NCI-H2171 (cell line): Measurements from ENCODE around the gene KIF1B.

Source experiments
- DNase-seq: peaks from one replicate; lab custom pipeline; 2025; lab: John Stamatoyannopoulos, UW

Gene KIF1B

DNA sequence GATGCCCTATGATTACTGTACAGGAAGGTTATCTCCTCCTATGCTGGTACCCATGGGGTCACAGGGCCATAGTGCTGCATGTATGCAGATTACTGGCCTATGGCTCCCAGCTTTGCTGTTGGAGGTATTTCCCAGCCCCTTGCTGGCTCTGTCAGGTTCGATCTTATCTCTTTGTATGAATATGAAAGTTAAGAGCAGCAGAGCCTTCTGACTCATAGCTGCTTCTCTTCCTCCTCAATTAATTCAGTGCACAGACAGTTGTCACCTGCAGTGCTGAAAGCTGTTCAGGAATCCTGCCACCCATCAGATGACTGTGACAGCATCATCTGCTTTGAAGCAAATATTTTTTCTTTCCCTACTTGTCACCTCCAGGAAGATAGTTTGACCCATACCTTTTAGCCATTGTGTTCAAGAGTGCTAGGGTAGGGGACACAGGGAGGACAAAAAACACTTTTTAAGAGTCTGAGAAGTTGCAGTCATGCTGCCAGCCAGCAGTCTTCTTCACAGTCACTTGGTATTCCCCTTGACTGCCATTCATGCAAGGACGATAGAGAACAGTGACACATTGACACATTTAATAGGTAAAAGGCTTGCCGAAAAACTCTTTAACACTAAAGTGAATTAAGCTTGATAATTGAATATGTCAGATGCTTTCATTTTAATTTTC is 73.1 kb downstream of the KIF1B start:
- no peak for DNase-seq

DNA sequence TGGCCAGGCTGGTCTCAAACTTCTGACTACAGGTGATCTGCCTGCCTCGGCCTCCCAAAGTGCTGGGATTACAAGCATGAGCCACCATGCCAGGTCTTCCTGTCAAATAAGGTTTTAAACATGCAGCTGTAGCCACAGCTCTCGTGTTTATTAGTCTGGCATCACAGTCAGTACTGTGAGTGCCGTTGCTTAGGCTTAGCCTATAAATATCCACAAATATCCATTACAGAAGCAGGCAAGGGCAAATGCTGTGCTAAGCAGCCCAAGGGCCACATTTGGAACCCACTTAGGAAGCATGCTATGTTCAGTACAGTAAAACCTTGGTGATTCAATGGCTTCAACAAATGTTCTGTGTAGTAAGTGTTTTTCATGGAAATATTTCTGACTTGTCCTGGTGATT is 75.9 kb downstream of the KIF1B start:
- DNase-seq, result no peak

DNA sequence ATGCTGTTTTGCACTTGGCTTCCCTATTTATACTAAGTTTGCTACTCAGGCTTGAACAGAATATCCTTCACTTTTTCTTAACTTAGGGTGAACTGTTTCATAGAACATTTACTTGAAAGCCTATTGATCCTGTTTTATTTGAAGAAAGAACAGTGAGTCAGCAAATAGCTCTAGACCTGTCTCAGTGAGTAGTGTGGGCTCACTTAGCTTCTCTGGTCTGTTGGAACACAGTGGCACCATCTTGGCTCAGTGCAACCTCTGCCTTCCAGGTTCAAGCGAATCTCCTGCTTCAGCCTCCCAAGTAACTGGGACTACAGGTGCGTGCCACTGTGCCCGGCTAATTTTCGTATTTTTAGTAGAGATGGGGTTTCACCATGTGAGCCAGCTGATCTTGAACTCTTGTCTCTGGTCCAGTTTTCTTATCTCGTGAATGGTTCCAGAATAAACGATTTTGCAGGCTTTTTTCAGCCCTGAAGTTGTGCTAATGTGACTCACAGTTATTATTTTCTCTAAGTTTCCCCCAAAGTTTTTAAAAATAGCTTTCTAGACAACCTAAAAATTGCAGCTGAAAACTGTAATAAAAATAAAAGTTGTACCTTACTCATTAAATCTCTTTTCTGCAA is 76.8 kb downstream of the KIF1B start:
- no peak for DNase-seq

DNA sequence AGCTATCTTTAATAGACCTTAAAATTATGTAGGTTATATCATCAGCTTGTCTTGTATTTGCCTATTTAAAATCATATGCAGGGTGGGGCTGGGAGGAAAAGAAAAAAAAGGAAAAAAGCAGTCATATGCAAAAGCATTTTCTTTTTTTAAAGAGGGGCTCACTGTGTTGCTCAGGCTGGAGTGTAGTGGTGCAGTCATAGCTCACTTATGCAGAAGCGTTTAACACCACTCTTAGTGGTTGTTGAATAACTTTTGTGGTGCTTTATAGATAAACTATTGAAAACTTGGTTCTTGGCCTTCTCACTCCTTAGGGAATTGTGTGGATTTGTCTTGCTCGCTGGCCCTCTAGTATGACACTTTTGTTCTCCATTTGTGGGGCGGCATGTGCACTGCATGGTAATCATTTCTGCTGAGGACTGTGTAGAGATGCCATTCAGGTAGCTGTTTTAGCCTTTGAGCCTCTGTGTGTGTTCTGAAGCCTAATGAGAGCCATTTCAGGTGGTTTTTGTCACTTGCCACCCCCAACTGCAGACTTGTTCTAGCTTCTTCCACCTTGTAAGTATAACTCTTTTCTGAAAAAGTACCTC is 77.8 kb downstream of the KIF1B start:
- DNase-seq, result no peak

DNA sequence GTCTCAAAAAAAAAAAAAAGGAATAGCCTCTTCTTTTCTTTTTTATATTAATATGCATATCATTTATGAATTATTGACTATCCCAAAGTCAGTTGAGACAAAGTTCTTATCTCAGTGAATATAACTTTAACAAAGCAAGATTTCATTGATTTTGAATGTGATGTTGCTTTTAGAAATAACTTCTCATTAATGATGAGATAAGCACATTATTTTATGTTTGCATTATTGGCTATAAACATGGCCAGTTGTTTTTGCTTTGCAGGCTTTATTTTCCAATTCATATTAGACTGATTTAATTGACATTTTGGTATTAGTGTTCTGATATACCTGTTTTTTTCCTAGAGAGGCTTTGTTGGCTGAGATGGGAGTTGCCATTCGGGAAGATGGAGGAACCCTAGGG is 81.3 kb downstream of the KIF1B start:
- no peak for DNase-seq

DNA sequence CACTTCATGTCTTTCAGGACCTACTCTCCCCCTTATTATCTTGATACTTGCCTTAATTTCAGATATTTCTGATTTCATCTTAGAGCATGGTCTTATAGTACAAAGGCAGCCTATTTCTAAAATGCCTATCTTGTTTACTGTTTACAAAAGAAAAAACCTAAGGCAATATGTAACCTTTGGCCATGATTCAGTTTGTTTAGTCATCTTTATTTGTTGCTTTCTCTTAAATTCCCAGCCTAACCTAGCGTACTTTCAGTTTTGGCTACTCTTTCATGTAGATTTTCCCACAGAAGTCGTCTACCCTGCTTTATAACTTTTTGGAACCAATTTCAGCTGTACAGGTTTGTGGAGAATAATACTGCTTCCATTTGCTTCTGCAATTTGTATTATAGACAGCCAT is 81.8 kb downstream of the KIF1B start:
- no peak for DNase-seq

DNA sequence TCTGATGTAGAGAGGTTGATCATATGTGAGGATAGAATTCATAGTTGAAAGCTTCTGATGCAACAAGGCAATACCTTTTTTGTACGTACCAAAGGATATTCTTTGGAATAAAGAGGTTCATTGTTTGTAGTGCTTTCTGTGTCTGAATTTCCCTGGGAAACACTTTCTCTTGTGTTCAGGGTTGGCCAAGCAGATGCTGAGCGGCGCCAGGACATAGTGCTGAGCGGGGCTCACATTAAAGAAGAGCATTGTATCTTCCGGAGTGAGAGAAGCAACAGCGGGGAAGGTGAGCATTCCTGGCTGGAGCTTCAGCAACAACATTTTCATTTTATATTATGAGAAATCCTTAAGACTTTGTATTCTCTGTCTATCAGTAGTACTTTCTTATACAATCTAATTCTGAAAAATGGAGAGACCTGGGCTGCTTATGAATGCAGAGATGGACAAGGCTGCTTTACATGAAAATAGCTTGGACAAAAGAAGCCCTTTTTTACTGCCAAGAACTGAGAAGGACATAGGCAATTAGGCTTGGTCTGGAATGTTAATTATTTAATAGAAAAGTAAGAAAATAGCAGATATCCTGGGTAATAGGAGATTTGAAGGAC is 85.2 kb downstream of the KIF1B start:
- no peak for DNase-seq

DNA sequence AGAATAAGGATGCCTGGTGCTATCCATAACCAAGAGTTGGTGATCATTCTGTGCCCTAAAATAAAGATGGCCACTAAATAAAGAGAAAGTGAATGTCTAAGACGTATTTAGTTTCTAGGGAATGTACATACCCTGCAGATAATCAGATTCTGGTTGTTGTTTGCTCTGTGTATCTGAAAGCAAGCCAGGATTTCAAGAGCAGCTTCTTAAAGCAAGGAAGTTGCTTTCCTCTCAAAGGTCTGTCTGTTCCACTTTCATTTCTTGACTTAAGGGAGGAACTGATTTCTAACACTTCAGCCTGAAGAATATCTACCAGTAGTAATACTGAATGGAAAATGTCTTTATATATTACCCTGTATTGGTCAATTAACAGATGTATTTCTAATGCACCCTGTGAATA is 88.8 kb downstream of the KIF1B start:
- no peak for DNase-seq

DNA sequence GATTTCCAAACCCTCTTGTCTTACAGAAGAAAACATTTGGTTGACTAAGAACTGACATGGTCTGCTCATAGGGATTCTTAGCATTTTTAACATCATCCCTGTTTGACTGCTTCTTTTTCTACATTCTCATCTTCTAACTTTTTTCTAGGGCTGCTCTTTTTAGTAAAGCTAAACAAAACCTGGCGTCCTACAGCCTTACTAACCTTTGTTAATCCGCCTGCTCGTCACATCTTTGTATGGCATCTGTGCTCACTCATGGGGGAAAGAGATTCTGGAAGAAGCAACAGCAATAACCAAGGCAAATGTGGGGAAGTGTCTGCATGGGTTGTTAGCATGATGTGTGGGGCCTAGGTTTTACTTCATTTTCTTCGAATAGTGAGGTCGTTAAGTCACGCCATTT is 92.0 kb downstream of the KIF1B start:
- DNase-seq, result no peak

DNA sequence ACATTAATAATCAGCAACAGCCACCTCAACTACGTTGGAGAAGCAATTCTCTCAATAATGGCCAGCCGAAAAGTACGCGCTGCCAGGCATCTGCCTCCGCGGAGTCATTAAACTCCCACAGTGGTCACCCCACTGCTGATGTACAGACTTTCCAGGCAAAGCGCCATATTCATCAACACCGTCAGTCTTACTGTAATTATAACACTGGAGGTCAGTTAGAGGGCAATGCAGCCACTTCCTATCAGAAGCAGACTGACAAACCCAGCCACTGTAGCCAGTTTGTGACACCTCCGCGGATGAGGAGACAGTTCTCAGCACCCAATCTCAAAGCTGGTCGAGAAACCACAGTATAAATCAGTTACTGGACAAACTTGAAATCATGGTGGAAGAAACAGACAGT is 93.9 kb downstream of the KIF1B start:
- no peak for DNase-seq

DNA sequence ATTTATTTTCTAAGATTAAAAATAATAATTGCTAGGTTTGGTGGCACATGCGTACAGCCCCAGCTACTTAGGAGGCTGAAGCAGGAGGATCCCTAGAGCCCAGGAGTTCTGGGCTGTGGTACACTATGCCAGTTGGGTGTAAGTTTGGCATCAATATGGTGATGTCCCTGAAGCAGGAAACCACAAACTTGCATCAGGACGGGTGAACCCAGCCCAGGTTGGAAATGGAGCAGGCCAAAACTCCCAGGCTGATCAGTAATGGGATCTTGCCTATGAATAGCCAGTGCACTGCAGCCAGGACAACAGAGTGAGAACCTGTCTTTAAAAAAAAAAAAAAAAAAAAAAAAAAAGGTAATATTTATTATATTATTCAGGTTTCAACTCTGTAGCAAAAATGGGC is 96.1 kb downstream of the KIF1B start:
- no peak for DNase-seq

DNA sequence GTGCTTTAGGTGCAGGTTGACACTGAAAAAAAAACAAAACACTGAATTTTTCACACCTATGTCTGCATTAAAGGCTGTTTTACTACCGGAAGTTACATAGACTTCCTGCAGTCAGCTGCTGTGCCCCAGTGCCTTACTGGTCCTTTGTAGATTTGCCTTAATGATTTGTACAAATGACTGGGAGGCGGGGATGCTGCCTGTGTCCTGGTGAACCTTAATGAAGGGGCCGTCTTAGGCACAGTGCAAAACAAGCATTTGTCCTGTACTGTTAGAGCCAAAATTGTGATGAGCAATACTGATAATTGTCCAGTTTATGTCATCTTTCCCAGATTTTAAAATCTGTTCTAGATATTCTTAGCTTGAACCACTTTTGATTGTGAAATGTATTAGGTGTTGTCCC is 97.6 kb downstream of the KIF1B start:
- DNase-seq, result no peak

DNA sequence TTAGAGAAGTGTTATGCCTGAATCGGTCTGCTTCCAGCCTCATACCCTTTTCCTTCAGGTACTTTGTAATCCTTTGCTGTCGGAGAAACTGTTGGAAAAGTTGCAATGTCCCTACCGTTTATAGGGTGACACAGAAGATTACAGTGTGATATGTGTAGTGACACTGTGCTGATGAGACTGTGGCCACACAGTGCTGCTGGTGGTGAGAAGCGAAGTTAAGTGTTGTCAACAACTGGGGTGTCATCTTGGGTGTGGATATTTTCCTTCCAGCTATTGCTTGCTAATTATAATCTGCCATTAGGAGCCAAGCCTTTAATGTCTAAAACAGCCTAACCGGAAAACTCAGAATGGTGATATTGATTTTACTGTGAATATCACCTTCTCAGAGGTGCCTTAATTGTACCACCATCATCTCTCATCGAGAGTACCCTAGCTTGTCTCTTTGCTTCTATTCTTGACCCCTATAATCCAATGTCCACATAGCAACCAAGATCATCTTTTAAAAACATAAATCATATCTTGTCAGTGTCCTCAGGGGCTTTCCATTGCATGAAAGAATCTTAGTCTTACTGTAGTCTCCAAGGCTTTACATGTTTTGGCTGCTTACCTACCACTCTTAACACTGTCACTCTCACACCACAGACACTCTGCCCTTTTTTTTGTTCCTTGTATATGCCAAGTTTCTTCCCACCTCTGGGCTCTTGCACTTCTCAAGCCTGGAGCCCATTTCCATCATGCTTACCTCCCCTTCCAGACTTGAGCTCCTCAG is 99.1 kb downstream of the KIF1B start:
- no peak for DNase-seq

DNA sequence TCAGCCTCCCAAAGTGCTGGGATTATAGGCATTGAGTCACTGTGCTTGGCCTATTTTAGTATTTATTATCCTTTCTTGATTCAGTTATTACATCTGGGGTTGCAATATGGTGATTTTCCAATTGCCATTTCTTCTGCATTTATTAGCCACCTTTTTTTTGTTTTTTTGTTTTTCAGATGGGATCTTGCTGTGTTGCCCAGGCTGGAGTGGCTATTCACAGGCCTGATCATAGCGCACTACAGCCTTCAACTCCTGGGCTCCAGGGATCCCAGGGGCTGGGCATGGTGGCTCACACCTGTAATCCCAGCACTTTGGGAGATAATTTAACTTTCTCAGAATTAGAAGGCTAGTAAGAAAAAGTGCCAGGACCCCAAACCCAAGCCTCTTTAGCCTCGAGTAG is 106.4 kb downstream of the KIF1B start:
- no peak for DNase-seq

DNA sequence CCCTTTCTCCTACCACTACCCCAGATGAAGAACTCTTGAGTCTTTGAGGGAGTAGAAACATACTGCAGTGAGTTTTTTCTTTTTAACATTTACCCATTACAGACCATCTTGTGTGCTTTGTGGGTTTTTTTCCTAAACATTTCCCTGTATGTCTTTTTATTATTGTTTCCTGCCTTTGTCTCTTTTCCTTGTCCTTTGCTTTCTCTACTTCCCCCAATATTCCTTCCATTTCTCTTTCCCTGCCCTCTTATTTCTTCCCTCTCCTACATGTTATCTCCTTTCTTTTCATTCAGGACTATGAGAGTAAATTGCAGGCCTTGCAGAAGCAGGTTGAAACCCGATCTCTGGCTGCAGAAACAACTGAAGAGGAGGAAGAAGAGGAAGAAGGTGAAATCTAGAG is 109.4 kb downstream of the KIF1B start:
- DNase-seq, result no peak

DNA sequence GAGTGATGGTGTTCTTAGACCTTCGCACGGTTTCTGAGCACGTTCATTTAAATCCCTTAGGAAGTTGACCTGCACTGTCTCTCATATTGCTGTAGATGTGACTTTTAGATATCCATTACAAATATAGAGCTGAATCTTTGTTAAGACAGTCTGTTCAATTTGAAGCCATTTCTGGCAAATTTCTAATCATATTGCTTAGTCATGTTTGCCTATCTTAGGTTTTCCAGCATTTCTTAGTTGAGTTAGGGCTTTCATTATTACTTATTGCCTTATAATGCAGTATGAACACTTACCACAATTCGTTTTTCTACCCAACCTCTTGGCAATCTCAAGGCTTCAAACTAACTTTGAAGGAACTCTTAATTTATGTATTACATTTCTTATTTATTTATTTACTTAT is 110.0 kb downstream of the KIF1B start:
- DNase-seq, result no peak

DNA sequence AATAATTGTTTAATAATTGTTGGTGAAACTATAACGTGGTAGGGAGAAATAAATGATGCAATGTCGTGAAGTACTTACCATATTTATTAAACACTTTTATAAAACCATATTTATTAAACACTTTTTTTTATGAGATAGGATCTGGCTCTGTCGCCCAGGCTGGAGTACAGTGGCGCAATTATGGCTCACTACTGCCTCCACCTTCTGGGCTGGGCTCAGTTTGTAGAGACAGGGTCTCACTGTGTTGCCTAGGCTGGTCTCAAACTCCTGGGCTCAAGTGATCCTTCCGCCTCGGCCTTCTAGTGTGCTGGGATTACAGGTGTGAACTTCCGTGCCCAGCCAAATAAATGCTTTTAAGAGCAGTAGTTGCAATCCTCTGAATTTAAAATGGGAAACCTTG is 112.5 kb downstream of the KIF1B start:
- no peak for DNase-seq

DNA sequence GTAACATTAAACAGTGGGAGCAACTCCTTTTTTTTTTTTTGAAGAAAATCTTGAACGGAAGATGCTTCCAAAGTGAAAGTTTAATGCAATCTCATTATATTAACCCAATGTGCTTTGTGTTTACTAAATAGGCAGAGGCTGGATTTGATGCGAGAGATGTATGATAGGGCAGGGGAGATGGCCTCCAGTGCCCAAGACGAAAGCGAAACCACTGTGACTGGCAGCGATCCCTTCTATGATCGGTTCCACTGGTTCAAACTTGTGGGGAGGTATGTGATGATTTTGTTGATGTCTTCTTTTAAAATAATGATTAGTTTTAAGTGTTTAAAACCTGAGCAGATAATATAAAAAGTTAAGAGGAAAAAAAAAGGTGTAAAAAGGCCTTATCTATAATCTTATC is 114.3 kb downstream of the KIF1B start:
- no peak for DNase-seq

DNA sequence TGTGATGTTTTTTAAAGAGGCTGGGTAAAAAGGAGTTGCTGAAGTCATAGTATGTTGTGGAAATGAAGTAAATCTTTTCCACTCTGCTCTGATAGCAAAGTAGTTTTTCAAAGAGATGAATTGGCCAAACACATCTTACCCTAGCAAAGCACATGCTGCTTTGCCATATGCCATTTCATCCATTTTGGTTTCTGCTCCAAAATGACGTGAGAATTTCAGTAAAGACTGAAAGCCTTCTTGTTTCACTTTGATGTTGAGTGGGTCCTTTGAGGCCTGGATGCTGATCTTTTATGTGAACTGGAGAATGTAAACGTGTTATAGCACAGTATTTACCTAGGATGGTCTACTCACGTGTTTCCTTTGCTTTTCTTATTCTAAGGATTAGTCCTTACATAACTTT is 115.2 kb downstream of the KIF1B start:
- DNase-seq, result no peak

DNA sequence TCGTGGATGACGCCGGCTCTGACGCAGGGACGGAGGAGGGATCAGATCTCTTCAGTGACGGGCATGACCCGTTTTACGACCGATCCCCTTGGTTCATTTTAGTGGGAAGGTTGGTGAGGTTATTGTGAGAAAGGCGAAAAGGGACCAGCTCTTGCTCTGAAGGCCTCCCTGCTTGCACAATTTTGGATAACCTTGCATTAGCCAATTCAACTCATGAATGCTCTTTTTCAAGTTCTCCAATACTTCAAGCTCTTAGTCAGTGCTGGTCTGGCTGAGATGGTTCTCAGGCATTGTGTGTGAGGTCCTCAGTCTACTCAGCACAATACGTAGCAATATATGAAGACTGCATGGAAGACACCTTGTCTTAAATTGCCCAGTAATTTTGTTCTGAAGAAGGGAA is 115.9 kb downstream of the KIF1B start:
- DNase-seq, result no peak

DNA sequence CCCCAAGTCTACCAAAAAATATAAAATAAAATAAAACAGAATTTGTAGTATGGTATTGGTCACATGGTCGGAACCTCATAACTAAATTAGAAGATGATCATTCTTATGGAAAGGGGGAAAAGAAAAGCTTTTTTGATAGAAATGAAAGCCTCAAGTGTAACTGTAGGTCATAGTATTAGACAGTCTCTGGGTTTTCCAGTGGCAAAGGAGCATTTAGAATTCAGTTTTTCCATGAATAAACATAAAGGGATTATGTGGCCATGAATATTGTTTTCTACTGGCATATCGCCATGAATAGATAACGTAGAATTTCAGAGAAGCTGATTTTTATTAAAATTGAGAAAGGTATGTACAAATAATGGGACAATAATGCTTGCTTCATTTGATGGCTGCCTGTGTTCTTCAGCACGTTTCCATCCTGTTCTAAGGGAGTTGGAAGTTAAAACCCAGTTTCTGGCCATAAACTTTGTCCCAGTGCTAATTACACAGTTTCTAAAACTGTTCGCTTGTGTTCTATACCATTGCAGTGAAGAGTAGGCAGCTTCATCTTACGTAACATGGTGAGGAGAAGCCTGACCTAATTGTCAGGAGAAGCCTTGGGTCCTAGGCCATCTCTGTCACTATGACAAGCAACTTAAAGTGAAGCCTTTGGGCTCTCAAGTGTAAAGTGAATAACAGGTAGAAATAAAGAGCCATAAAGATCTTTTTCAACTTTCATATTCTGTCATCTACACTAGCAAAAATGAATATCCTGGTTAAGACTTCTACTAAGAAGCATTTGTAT is 118.0 kb downstream of the KIF1B start:
- no peak for DNase-seq

DNA sequence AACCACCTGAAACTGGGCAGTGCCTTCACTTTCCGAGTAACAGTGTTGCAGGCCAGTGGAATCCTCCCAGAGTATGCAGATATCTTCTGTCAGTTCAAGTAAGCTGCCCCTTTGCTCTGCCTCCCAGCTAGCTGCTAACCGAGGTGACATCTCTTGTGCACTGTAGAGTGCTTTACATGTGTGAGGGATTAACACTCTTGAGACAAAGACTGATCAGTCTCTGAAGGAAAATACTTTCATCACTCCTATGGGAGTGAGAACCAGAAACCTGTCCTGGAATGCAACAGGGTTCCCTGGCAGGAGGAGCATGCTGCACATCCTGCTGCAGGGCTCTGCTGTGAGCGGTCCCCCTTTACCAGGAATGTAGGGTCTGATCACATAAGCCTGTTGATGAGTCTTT is 127.1 kb downstream of the KIF1B start:
- DNase-seq, result no peak
